Astrocyte (in vitro differentiated cells and primary cell): ENCODE results near the gene HOMEZ.

Source experiments
- CTCF ChIP-seq: IDR thresholded peaks from 2 replicates; pipeline ENCODE4 v1.5.1; 2011; ENCODE audit warnings: low read depth, mild to moderate bottlenecking, inconsistent platforms, low read length, moderate library complexity; ENCODE audit not compliant: insufficient read depth
- EZH2 ChIP-seq: IDR thresholded peaks from 2 replicates; pipeline ENCODE4 v1.6.1; 2012; ENCODE audit warnings: mild to moderate bottlenecking, low read length, inconsistent platforms; ENCODE audit not compliant: insufficient read depth

GRCh38 chr14:23227566-23227965 is 58.4 kb downstream of the HOMEZ start:
- TF ChIP-seq CTCF (no peak), EZH2 (no peak)
